ENCODE results near the gene IGF1R. TPM values are rescaled to one million over a fixed set of nuclear protein-coding genes. Genes with fewer than 3 reads are reported as not detected.

The IGF1R gene
- total RNA-seq, 1 donor from 2014 or later: 29.2 TPM

DNA sequence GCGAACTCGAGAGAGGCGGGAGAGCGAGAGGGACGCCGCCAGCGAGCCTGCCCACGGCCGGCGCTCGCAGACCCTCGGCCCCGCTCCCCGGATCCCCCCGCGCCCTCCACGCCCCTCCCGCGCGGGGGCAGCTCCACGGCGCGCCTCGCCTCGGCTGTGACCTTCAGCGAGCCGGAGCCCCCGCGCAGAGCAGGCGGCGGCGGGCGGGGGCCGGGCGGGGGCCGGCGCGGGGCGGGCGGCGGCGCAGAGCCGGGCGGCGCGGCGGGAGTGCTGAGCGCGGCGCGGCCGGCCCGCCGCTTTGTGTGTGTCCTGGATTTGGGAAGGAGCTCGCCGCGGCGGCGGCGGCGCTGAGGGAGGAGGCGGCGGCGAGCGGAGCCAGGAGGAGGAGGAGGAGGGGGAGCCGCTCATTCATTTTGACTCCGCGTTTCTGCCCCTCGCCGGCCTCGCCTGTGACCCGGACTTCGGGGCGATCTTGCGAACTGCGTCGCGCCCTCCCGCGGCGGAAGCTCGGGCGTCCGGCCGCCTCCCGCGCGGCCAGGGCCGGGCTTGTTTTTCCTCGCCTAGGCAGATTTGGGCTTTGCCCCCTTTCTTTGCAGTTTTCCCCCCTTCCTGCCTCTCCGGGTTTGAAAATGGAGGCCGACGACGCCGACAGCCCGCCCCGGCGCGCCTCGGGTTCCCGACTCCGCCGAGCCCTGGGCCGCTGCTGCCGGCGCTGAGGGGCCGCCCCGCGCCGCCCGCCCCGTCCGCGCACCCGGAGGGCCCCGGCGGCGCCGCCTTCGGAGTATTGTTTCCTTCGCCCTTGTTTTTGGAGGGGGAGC is 524 bp downstream of the IGF1R start:
- DNase-seq (ENCODE audit: low spot score): no peak

DNA sequence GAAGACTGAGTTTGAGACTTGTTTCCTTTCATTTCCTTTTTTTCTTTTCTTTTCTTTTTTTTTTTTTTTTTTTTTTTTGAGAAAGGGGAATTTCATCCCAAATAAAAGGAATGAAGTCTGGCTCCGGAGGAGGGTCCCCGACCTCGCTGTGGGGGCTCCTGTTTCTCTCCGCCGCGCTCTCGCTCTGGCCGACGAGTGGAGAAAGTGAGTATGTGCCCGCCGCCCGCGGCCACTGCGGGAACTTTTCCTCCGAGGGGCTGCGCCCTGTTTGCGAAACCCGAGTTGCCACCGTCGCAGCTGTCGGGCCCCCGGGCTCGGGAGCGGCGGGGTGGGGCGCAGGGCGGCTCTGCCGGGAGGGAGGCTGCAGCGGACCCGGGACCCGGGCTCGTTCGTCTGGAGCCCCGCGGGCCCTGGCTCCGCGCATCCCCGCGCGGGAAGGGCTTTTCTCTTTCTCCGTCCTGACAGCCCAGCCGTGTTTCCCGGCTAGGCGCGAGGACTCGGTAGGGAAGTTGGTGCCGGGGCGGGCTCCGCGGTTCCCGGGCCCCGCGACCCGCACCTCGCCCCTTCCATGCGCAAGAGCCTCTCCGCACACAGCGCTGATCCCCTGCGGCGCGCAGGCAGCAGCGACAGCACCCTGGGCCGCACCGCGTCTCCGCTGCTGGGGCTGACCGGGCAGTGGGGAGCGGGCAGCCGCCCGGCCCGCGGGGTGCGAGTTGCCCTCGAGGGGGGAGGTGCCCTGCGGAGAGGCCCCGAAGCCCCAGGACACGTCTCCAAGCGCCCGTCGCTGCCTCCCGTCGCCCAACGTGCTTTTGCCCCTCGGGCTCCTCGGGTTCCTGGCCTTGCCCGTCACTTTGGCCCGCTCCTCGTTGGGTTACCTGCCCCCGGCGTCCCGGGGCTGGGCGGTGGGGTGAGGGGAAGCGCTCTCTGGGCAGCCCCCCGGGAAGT is 1.4 kb downstream of the IGF1R start:
- no peak for DNase-seq (ENCODE audit: low spot score)

DNA sequence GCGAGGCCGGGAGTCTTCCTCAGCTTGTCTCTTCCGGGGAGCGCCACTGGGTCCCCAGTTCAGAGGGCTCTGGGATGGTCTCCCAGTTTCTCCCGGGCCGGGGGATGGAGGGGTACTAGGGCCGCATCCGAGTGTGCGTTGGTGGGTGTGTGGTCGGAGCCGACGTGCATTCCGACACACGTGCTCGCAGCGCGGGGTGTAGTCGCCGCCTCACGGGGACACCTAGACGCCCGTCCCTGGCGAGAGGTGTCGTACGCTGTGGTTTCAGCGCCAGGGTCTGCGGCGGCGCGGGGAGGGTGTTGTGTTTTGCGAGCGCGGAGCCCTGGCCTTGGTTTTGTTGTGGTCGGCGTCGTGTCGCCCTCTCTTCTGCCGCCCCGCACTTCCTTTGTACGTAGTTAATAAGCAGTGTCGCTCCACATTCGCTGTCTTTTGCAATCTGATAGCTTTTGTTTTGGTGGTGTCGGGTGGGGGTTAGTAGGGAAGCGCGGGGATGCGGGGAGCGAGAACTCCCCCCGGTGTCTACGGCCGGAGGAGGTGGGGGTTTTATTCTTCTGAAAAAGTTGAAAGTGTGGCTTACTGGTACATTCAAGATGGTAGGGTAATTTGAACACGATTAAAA is 2.2 kb downstream of the IGF1R start:
- no peak for DNase-seq (ENCODE audit: low spot score)

DNA sequence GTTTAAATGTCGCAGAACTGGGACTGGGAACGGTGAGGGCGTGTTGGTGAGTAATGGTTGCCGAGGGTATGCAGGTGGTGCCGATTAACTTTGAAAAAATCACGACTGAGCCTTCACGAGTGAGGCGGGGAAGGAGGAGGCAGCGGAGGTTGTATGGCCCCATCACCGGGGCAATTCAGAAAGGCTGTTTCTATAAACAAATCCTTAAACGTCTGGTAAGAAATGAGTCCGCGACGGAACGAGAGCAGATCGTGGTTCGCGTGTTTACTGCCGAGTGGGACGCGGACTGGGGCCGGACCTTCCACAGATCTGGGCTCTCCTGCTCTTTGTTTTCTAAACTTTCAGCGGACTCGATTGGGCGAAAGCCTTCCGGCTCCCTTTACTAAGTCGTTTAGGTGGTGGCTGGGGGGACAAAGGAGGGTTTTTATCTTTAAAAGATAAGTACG is 2.7 kb downstream of the IGF1R start:
- DNase-seq (ENCODE audit: low spot score): no peak

DNA sequence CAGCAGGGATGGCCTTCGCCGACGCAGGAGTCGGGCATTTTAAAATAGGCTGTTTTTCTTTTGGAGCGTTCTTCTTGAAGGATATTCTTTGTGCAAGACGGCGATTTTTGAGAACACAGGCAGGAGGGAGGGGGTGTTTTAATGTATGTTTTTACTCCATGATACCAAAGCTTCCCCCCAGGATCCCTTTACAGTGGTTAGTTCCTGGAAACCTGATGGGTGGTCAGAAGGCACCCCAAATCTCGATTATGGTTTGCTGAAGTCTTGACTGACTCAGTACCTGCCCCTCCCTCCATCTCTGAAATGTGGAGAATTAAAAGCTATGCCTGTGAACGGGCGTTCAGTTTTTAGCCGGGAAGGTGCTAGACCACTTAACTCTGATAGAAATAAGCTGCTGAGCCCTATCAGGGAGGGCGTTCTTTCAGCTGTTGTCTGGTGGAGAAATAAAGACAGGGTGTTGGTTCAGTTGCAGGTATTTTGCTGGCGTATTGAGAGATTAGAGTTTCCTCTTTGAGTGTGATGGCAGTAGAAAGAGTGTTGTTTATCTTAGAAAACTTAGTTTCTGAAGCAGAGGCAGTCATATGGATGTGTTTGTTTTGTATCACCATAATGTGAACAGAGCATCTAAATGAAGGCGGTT is 3.4 kb downstream of the IGF1R start:
- DNase-seq (ENCODE audit: low spot score): no peak

DNA sequence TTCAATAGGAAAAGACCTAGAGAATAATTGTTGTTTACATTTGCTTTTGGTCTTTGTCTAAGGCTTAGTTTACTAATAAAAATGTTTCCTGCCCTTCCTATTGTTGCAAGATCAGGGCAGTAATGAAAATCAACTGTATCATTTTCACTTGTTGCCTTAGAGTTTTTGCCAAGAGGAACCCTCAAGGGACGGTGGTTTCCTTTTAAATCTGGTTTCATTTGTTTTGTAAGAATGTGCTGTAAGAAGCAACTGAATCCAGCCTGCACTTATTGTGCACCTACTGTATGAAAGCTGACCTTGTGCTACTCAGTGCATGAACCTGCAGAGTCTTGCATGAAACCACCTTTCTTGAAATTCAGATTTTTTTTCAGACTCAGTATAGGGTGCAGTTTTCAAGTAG is 5.3 kb downstream of the IGF1R start:
- no peak for DNase-seq (ENCODE audit: low spot score)

DNA sequence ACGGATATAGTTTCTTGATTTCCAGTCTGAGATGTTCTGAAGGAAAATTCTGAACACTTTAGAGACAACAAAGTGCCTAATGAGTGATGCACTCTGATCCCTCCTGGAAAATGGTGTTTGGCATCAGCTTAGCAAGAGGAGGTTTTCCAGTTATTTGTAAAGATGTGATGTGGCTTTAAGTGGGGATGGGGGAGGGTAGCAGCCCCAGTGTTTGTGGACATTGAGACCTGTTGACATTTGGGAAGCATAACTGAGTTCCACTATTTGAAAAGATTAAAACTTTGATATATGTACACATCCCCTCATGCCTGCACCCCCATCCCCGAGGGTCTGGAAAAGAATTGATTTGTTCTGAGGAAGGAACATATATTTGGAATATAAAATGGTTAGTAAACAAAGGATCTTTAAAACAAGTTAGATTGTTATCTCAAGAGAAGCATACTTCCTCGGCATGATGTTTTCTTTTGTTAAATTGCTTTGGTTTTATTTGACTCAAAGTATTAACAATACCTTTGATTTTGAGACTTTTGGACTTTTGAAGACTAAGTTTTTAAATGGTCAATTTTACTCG is 6.5 kb downstream of the IGF1R start:
- no peak for DNase-seq (ENCODE audit: low spot score)

DNA sequence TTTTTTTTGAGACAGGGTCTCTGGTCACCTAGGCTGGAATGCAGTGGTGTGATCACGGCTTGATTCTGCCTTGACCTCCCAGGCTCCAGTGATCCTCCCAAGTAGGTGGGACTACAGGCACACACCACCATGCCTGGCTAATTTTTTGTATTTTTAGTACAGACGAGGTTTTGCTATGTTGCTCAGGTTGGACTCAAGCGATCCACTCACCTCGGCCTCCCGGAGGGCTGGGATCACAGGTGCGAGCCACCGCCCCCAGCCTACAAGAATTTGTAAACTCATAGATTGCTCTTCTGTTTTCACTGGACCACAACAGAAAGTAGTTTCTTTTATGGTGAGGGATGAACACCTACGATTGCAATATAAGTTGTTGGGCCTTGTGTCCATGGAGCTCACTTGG is 7.4 kb downstream of the IGF1R start:
- no peak for DNase-seq (ENCODE audit: low spot score)

DNA sequence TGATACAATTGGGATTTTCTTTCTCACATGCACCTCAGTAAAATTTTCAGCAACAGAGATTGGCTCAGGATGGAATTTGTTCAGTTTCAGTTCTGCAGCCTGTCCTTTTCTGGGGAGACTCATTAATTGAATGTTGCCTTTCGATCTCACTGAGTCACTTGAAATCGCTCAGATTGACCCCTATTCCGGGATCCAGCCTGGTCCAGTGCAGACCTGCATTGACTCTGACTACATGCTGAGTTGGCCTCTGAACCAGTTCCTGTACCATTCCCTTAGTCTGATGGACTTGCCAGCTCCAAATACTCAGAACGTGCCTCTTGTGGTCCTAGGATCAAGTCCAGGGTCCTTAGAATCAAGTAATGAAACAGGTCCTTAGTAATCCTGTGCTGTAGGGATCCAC is 9.4 kb downstream of the IGF1R start:
- DNase-seq (ENCODE audit: low spot score): no peak

DNA sequence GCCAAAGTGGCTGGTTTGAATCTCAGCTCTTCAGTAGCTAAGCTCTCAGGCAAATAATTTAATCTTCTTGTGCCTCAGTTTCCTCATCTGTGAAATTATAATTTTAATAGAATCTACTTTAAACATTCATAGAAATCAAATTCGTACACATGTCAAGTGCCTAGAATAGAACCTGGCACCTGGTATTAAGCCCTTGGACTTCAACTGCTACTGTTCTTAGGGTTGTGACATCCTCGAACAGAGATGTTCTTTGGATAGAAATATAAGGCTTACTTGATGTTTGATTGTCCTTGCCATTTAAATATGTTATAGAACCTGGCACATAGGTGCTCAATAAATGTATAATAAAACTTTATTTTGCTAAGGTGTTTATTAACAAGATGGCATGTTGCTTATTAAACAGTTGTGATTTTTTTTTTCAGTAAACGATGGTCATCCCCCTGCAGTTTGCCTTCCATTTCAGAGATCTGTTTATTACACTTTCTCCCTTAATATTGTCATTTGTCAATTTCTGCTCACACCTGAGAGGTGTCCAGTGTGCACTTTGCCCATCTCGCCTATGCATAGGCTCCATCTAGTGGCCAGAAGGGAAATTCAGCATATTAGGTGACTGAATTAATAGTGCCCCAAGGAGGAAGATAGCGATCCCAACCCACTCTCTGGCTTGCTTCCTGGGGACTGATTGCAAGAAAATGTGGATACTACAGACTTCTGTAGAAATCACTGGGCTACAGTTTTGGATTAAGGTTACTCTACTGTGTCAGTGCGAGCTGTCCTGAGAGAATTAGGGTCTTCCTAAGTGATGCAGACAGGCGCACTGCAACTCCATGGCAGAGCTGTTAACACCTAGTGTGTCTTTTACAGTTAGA is 10.7 kb downstream of the IGF1R start:
- no peak for DNase-seq (ENCODE audit: low spot score)

DNA sequence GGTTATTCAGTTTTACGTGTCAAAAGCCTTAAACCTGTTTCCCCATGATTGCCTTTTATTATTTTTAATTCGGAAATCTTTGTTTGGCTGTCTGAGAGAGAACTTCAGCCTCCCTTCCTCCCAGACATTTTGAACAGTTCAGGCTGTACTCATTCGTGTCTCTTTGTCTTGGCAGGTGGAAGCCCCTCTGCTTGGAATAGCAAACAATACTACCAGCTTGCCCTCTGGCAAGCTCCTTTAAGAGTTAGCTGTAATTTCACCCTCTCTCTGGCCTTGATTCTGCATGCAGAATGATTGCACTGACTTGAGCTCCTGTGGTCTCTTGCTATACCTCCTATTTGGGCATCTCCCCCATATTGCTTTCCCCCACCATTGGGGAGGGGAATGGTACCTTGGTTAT is 11.7 kb downstream of the IGF1R start:
- no peak for DNase-seq (ENCODE audit: low spot score)

DNA sequence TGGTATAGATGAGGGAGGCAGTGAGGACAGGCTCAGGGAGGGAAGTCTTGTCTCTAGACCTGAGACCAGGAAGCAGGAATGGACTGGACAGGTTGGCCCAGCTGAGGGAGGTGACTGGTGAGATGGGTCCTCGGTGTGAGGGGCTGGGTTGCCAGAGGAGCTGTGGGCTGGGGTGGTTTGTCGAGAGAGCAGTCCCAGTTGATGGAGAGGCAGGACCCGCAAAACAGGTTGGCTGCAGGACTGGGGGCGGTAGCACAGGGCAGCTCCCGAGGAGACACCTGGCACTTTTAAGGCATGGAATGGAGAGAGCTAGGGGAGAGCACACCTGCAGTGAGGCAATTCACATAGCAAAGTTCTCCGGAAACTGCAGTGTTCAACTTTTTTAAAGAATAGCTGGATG is 14.7 kb downstream of the IGF1R start:
- DNase-seq (ENCODE audit: low spot score): no peak

DNA sequence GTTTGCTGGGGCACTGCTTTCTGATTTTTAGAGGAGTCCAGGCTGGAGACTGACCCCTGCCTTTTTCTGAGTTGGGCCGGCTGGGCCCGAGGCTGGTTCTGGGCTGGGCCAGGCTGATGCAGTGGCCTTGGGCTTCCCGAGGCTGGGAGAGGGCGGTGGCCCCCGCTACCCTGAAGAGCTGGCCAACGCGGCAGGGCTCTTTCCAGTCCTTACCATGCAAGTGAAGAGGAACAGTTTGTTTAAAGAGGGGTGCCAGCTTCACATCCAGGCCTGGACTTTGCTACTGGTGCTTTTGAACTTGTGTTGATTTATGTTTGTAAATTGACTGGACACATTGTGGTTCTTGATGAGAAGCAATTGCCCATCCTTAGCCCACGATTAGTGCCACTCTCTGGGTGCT is 15.3 kb downstream of the IGF1R start:
- DNase-seq (ENCODE audit: low spot score): no peak

DNA sequence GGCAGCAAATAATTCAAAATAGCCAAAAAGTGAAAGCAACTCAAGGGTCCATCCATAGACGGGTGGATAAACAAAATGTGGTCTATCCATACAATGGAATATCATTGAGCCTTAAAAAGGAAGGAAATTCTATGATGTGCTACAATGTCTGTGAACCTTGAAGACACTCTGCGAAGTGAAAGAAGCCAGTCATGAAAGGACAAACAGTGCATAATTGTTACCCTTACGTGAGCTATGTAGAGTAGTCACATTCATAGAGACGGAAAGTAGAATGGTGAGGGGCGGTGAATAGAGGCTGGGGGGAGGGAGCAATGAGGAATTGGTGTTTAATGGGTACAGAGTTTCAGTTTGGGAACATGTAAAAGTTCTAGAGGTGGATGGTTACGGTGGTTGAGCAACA is 18.1 kb downstream of the IGF1R start:
- DNase-seq (ENCODE audit: low spot score): no peak

DNA sequence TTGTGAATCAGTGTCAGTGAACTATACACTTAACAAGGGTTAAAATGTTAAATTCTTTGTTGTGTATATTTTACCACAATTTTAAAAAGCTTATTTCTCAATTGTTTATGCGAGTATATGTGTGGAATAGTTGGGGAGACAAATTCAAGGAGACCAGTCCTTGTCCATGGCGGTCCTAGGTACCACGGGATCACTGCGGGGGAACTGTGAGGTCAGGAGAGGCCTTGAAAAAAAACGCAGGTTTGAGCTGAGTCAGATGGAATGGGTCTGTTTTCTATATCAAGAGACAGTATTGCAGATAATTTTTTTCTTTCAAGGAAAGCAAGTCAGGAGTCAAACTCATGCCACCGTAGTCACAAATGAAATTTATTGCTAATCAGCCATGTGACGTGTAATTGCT is 18.5 kb downstream of the IGF1R start:
- no peak for DNase-seq (ENCODE audit: low spot score)

DNA sequence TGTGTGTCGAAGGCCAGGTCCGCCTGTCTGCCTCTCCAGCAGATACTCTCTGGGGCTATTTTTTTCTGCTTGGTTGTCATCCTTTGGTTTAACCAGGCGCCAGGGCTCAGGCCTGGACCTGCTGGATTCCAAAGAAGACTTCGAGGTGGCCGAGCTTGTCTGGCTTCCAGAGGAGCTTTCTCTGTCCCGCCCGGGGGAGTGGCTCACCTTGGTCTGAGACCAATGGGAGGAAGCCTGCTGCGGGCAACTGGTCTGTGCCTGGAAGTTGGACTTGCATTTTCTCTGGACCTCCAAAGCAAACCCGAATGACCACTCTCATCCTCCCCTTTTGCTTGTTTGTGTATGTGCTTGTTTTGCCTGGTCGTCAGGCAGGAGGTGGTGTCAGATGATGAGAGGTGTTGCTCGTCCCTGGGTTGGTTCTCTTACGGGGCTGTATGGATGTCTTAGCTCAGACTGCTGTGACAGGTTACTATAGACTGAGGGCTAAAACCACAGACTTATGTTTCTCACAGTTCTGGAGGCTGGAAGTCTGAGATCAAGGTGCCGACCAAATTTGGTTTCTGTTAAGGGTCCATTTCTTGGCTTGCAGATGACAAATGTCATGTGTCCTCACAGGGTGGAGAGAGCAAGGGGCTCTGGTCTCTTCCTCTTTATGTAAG is 19.3 kb downstream of the IGF1R start:
- no peak for DNase-seq (ENCODE audit: low spot score)

DNA sequence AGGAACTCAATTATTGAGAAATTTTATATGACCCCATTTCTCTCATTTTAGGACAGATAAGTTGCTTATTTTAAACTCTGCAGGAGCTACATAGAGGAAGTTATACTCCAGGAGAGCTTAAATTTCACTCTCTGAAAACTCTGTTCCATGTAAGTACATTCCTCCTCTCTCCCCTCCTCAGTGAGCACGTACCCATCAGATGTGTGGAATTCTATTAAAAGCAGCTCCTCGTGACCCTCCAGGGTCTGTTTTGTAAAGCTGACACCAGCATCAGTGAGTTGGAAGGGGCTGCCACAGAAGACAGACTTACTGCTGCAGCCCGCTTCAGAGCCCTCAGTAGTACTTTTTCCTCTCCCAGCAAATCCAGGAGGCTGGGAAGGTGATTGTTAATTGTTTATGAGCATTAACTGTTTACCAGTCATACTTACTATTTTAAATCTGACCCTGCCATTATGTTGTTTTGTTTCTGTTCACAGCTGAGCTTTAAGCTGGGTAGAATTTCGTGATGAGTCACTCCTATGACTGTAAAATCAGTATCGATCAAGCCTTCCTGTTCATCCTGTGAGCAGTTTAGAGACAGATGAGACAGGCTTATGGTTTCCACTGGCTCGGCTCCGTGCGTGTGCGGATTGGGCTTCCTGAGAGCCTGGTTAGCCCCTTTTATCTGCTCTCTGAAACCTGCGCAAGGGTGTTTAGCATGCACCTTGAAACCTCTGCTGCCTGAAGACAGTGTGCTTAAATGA is 20.4 kb downstream of the IGF1R start:
- DNase-seq (ENCODE audit: low spot score): no peak

DNA sequence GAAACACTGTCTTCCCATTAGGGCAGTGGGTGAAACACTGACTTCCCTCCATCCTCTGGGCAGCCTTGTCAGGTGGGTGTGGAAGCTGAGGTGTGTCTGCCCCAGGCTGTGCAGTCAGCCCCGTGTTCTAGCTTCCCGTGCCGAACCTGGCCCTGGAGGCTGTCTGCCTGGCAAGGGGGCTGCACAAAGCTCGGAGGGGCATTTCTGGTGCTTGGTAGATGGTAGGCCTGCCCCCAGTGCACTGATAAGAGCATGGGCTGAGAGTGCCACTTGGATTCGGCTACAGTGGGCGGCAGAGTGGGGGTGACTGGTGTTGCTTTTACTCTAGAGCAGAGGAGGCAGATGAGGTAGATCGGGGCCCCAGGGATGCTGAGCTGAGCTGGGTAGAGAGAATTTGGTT is 21.3 kb downstream of the IGF1R start:
- DNase-seq (ENCODE audit: low spot score): no peak

Data from mesenteric fat pad (tissue), 1 donor.